WTC11 (cell line): Measurements from ENCODE around the gene IFNG-AS1. TPM values are rescaled to one million over a fixed set of nuclear protein-coding genes. Genes with fewer than 3 reads are reported as not detected.

Source experiments
- ATAC-seq: fragments of 200-7000 bp; cut with Tn5 transposase; 2 replicates; pipeline ENCODE4 v1.10.0; 2021; ENCODE audit warnings: mild to moderate bottlenecking, moderate library complexity
- CTCF ChIA-PET: fragments of 300-600 bp; sonication (Branson Sonifier 250); formaldehyde crosslinking; loops from one replicate; lab custom pipeline; 2021; ENCODE audit warnings: antibody characterized with exemption; lab: Charles Lee
- POLR2A ChIA-PET: fragments of 350-600 bp; sonication (Branson Sonifier 250); formaldehyde crosslinking; loops from one replicate; lab custom pipeline; 2021; ENCODE audit warnings: antibody characterized with exemption; lab: Charles Lee
- DNase-seq: peaks from one replicate; pipeline ENCODE4 v3.0.0; 2021; ENCODE audit warnings: low spot score
- H3K27ac Mint-ChIP-seq: 2 replicates; pipeline ENCODE4 v1.8.0; 2021; ENCODE audit warnings: mixed read lengths
- H3K27me3 Mint-ChIP-seq: 2 replicates; pipeline ENCODE4 v1.8.0; 2021; ENCODE audit warnings: low read depth, mild to moderate bottlenecking, moderate library complexity, mixed read lengths
- H3K36me3 Mint-ChIP-seq: 2 replicates; pipeline ENCODE4 v1.8.0; 2021; ENCODE audit warnings: mixed read lengths
- H3K4me1 Mint-ChIP-seq: 2 replicates; pipeline ENCODE4 v1.8.0; 2022; ENCODE audit warnings: mixed read lengths
- H3K4me3 Mint-ChIP-seq: 2 replicates; pipeline ENCODE4 v1.8.0; 2021; ENCODE audit warnings: mild to moderate bottlenecking, moderate library complexity, mixed read lengths
- H3K9me3 Mint-ChIP-seq: 2 replicates; pipeline ENCODE4 v1.8.0; 2021; ENCODE audit warnings: mixed read lengths
- CDX4 ChIP-seq: fragments of 250-450 bp; sonication (Bioruptor Pico); IDR thresholded peaks from 2 replicates; pipeline ENCODE4 v1.9.0; 2021; ENCODE audit warnings: moderate library complexity, mild to moderate bottlenecking, inconsistent platforms, borderline replicate concordance
- CREM ChIP-seq: sonication (generic); formaldehyde crosslinking; IDR thresholded peaks from 2 replicates; pipeline ENCODE4 v1.8.1; 2022; ENCODE audit warnings: mild to moderate bottlenecking, missing genetic modification reagents, moderate library complexity
- CTCF ChIP-seq: fragments of 200-600 bp; IDR thresholded peaks from 2 replicates; pipeline ENCODE4 v1.8.0; 2022; ENCODE audit warnings: antibody characterized with exemption
- FOXP1 ChIP-seq: sonication (generic); formaldehyde crosslinking; IDR thresholded peaks from 2 replicates; pipeline ENCODE4 v1.8.0; 2022; ENCODE audit warnings: missing genetic modification reagents, mild to moderate bottlenecking, moderate library complexity, borderline replicate concordance
- JAZF1 ChIP-seq: fragments of 250-450 bp; sonication (Bioruptor Pico); IDR thresholded peaks from 2 replicates; pipeline ENCODE4 v1.9.0; 2021; ENCODE audit warnings: moderate library complexity, mild to moderate bottlenecking, inconsistent platforms
- JUN ChIP-seq: sonication (generic); formaldehyde crosslinking; IDR thresholded peaks from 2 replicates; pipeline ENCODE4 v1.8.0; 2023; ENCODE audit warnings: mild to moderate bottlenecking, missing genetic modification reagents
- MLX ChIP-seq: sonication (generic); formaldehyde crosslinking; IDR thresholded peaks from 2 replicates; pipeline ENCODE4 v1.8.1; 2023; ENCODE audit warnings: mild to moderate bottlenecking, missing genetic modification reagents, moderate library complexity
- NFATC4 ChIP-seq: fragments of 250-450 bp; sonication (Bioruptor Pico); IDR thresholded peaks from 2 replicates; pipeline ENCODE4 v1.9.0; 2021; ENCODE audit warnings: mild to moderate bottlenecking
- OVOL2 ChIP-seq: fragments of 250-450 bp; sonication (Bioruptor Pico); IDR thresholded peaks from 2 replicates; pipeline ENCODE4 v1.9.0; 2021; ENCODE audit warnings: mild to moderate bottlenecking, borderline replicate concordance
- RORB ChIP-seq: fragments of 250-450 bp; sonication (Bioruptor Pico); IDR thresholded peaks from 2 replicates; pipeline ENCODE4 v1.9.0; 2021; ENCODE audit warnings: mild to moderate bottlenecking
- SOX15 ChIP-seq: fragments of 250-450 bp; sonication (Bioruptor Pico); IDR thresholded peaks from 2 replicates; pipeline ENCODE4 v1.9.0; 2021; ENCODE audit warnings: mild to moderate bottlenecking
- TCF7 ChIP-seq: sonication (generic); formaldehyde crosslinking; IDR thresholded peaks from 2 replicates; pipeline ENCODE4 v1.8.0; 2022; ENCODE audit warnings: mild to moderate bottlenecking, low read depth, missing genetic modification reagents, moderate library complexity
- TP53 ChIP-seq: sonication (generic); formaldehyde crosslinking; IDR thresholded peaks from 2 replicates; pipeline ENCODE4 v1.8.1; 2023; ENCODE audit warnings: mild to moderate bottlenecking, missing genetic modification reagents
- ZBTB43 ChIP-seq: sonication (generic); formaldehyde crosslinking; IDR thresholded peaks from 2 replicates; pipeline ENCODE4 v1.8.1; 2023; ENCODE audit warnings: mild to moderate bottlenecking, missing genetic modification reagents
- ZNF423 ChIP-seq: fragments of 250-450 bp; sonication (Bioruptor Pico); IDR thresholded peaks from 2 replicates; pipeline ENCODE4 v2.1.2; 2022; ENCODE audit warnings: mild to moderate bottlenecking, moderate library complexity
- total RNA-seq: library from RNA; stranded (reverse); gene quantifications from 3 replicates; pipeline ENCODE4 v1.2.3, GENCODE V29; 2021
- TF ChIP-seq, protein P1 (sequence below): sonication (generic); formaldehyde crosslinking; conservative IDR thresholded peaks from 2 replicates; pipeline ENCODE4 v1.8.1; 2023; ENCODE audit warnings: mild to moderate bottlenecking, low read depth, missing genetic modification reagents, moderate library complexity
- TF ChIP-seq, protein P2 (sequence below): fragments of 250-450 bp; sonication (Bioruptor Pico); IDR thresholded peaks from 2 replicates; pipeline ENCODE4 v1.9.0; 2021; ENCODE audit warnings: mild to moderate bottlenecking, borderline replicate concordance
- TF ChIP-seq, protein P3 (sequence below): sonication (generic); formaldehyde crosslinking; IDR thresholded peaks from 2 replicates; pipeline ENCODE4 v1.8.0; 2022; ENCODE audit warnings: mild to moderate bottlenecking, missing genetic modification reagents
- TF ChIP-seq, protein P4 (sequence below): fragments of 250-450 bp; sonication (Bioruptor Pico); conservative IDR thresholded peaks from 2 replicates; pipeline ENCODE4 v1.9.0; 2021; ENCODE audit warnings: mild to moderate bottlenecking
- TF ChIP-seq, protein P5 (sequence below): fragments of 250-450 bp; sonication (Bioruptor Pico); IDR thresholded peaks from 2 replicates; pipeline ENCODE4 v1.9.0; 2021; ENCODE audit warnings: mild to moderate bottlenecking

IFNG-AS1 gene
- total RNA-seq, 1 experiment from 2014 or later = not detected

DNA sequence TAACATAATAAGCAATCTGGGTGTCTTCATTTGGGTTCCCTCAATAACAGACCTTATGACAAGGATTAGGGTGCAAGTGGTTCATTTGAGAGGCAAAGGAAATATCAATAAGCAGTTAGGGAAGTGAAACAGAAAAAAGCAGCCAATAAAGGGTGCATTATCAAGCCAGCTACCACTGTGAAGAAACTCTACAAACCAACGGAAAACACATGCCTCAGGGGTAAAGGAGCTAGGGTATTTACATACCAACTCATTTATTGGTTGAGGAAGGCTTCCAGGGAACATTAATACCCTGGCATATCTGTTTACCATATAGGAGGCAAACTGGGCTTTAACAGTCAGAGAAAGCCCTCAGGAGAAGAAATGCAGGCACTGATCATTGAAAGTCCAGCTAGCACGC is 22.7 kb upstream of the IFNG-AS1 start:
- ChIA-PET POLR2A (no interaction called here), CTCF (no interaction called here)
- no peaks in the 10 kb centered on the region for H3K27me3 Mint-ChIP-seq
- no peaks in the 10 kb centered on the region for H3K4me1 Mint-ChIP-seq
- no peak overlapping the region for H3K27ac Mint-ChIP-seq
- no peak for TF ChIP-seq TP53
- TF ChIP-seq, protein P1, sequence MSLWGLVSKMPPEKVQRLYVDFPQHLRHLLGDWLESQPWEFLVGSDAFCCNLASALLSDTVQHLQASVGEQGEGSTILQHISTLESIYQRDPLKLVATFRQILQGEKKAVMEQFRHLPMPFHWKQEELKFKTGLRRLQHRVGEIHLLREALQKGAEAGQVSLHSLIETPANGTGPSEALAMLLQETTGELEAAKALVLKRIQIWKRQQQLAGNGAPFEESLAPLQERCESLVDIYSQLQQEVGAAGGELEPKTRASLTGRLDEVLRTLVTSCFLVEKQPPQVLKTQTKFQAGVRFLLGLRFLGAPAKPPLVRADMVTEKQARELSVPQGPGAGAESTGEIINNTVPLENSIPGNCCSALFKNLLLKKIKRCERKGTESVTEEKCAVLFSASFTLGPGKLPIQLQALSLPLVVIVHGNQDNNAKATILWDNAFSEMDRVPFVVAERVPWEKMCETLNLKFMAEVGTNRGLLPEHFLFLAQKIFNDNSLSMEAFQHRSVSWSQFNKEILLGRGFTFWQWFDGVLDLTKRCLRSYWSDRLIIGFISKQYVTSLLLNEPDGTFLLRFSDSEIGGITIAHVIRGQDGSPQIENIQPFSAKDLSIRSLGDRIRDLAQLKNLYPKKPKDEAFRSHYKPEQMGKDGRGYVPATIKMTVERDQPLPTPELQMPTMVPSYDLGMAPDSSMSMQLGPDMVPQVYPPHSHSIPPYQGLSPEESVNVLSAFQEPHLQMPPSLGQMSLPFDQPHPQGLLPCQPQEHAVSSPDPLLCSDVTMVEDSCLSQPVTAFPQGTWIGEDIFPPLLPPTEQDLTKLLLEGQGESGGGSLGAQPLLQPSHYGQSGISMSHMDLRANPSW (CRISPR knock-in tag) = no peak
- no peak for TF ChIP-seq JAZF1 (CRISPR knock-in tag)
- TF ChIP-seq MLX (CRISPR knock-in tag) = no peak
- no peak for TF ChIP-seq NFATC4 (CRISPR knock-in tag)
- no peak for TF ChIP-seq FOXP1 (CRISPR knock-in tag)
- TF ChIP-seq, protein P2, sequence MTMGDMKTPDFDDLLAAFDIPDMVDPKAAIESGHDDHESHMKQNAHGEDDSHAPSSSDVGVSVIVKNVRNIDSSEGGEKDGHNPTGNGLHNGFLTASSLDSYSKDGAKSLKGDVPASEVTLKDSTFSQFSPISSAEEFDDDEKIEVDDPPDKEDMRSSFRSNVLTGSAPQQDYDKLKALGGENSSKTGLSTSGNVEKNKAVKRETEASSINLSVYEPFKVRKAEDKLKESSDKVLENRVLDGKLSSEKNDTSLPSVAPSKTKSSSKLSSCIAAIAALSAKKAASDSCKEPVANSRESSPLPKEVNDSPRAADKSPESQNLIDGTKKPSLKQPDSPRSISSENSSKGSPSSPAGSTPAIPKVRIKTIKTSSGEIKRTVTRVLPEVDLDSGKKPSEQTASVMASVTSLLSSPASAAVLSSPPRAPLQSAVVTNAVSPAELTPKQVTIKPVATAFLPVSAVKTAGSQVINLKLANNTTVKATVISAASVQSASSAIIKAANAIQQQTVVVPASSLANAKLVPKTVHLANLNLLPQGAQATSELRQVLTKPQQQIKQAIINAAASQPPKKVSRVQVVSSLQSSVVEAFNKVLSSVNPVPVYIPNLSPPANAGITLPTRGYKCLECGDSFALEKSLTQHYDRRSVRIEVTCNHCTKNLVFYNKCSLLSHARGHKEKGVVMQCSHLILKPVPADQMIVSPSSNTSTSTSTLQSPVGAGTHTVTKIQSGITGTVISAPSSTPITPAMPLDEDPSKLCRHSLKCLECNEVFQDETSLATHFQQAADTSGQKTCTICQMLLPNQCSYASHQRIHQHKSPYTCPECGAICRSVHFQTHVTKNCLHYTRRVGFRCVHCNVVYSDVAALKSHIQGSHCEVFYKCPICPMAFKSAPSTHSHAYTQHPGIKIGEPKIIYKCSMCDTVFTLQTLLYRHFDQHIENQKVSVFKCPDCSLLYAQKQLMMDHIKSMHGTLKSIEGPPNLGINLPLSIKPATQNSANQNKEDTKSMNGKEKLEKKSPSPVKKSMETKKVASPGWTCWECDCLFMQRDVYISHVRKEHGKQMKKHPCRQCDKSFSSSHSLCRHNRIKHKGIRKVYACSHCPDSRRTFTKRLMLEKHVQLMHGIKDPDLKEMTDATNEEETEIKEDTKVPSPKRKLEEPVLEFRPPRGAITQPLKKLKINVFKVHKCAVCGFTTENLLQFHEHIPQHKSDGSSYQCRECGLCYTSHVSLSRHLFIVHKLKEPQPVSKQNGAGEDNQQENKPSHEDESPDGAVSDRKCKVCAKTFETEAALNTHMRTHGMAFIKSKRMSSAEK (CRISPR knock-in tag) = no peak
- no peak for TF ChIP-seq CREM (CRISPR knock-in tag)
- TF ChIP-seq, protein P3, sequence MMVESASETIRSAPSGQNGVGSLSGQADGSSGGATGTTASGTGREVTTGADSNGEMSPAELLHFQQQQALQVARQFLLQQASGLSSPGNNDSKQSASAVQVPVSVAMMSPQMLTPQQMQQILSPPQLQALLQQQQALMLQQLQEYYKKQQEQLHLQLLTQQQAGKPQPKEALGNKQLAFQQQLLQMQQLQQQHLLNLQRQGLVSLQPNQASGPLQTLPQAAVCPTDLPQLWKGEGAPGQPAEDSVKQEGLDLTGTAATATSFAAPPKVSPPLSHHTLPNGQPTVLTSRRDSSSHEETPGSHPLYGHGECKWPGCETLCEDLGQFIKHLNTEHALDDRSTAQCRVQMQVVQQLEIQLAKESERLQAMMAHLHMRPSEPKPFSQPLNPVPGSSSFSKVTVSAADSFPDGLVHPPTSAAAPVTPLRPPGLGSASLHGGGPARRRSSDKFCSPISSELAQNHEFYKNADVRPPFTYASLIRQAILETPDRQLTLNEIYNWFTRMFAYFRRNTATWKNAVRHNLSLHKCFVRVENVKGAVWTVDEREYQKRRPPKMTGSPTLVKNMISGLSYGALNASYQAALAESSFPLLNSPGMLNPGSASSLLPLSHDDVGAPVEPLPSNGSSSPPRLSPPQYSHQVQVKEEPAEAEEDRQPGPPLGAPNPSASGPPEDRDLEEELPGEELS (CRISPR knock-in tag) = no peak
- TF ChIP-seq SOX15 = no peak
- no peak for TF ChIP-seq OVOL2 (CRISPR knock-in tag)
- no peak for TF ChIP-seq ZNF423
- DNase-seq = no peak
- no peak overlapping the region for H3K4me3 Mint-ChIP-seq
- no peaks in the 10 kb centered on the region for H3K9me3 Mint-ChIP-seq
- ATAC-seq = no peak
- H3K36me3 Mint-ChIP-seq = no peaks in the 10 kb centered on the region

- H3K9me3 Mint-ChIP-seq = no peaks in the 10 kb centered on the region
- H3K27ac Mint-ChIP-seq = no peak overlapping the region
- H3K36me3 Mint-ChIP-seq = no peaks in the 10 kb centered on the region
- ATAC-seq = no peak
- DNase-seq = no peak
- POLR2A ChIA-PET = no interaction called here
- no peaks in the 10 kb centered on the region for H3K27me3 Mint-ChIP-seq
- H3K4me3 Mint-ChIP-seq = no peak overlapping the region
- CTCF ChIA-PET = no interaction called here
- H3K4me1 Mint-ChIP-seq = no peaks in the 10 kb centered on the region
- TF ChIP-seq, protein P4, sequence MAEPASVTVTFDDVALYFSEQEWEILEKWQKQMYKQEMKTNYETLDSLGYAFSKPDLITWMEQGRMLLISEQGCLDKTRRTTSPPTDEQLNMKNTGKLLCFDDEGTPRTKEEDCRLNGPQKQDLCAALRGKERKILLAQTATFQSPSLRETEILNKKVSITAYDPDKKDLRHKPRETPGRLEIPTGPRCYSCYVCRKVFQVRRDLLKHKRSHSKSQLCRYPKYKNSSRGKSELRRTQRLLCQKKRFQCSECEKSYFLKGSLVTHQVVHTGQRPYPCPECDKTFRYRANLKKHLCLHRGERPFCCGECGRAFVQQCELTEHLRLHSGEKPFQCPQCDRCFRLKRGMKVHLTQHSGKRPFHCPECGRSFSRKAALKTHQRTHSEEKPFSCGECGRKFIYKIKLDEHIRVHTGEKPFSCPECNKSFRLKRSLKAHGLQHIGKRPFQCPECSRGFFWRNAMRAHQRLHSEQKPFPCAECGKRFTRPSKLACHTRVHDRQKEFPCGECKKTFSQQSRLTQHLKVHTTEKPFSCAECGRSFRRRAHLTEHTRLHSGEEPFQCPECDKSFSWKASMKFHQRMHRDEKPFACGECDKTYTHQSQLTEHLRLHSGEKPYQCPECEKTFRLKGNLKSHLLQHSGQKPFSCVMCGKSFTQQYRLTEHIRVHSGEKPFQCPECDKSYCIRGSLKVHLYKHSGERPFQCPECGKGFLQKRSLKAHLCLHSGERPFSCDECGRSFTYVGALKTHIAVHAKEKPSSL (CRISPR knock-in tag) = no peak
- TF ChIP-seq CTCF (no peak), OVOL2 (CRISPR knock-in tag) (no peak), JUN (no peak), ZBTB43 (no peak), CDX4 (CRISPR knock-in tag) (no peak), TCF7 (CRISPR knock-in tag) (no peak), RORB (CRISPR knock-in tag) (no peak)
- TF ChIP-seq, protein P5, sequence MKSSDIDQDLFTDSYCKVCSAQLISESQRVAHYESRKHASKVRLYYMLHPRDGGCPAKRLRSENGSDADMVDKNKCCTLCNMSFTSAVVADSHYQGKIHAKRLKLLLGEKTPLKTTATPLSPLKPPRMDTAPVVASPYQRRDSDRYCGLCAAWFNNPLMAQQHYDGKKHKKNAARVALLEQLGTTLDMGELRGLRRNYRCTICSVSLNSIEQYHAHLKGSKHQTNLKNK (CRISPR knock-in tag) = no peak
Observed at GRCh38 chr12:67968321-67968720, 20.9 kb upstream of the IFNG-AS1 start.
